ENCODE measurements around the gene GRWD1.

GRWD1 gene

GRCh38 chr19:48477698-48478338 is 32.0 kb downstream of the GRWD1 start:
- TF ChIP-seq POLR2A (IDR thresholded peaks at IDR 0.05; ENCODE audit: extremely low read depth, insufficient read length) (no peak), MAX (IDR thresholded peaks at IDR 0.05; ENCODE audit: low read depth, low read length) (no peak), CTCF (IDR thresholded peaks at IDR 0.05; ENCODE audit: low read depth, low read length) (no peak), MYC (IDR thresholded peaks at IDR 0.05; ENCODE audit: low read depth, low read length) (no peak)
- H3K4me3 ChIP-seq (ENCODE audit: low read depth, low read length) = no peak overlapping the region
- no peak for DNase-seq (ENCODE audit: low read depth)

- no peak overlapping the region for H3K4me3 ChIP-seq (ENCODE audit: low read depth, low read length)
- TF ChIP-seq POLR2A (IDR thresholded peaks at IDR 0.05; ENCODE audit: extremely low read depth, insufficient read length) = no peak
- no peak for TF ChIP-seq MAX (IDR thresholded peaks at IDR 0.05; ENCODE audit: low read depth, low read length)
- TF ChIP-seq MYC (IDR thresholded peaks at IDR 0.05; ENCODE audit: low read depth, low read length) = no peak
- no peak for DNase-seq (ENCODE audit: low read depth)
Measured at GRCh38 chr19:48478339-48479256, 32.8 kb downstream of the GRWD1 start.

GRCh38 chr19:48479686-48480085 is 33.9 kb downstream of the GRWD1 start:
- H3K4me3 ChIP-seq (ENCODE audit: low read depth, low read length) = no peak overlapping the region
- DNase-seq (ENCODE audit: low read depth) = no peak

GRCh38 chr19:48480183-48480557 is 34.4 kb downstream of the GRWD1 start:
- no peak overlapping the region for H3K4me3 ChIP-seq (ENCODE audit: low read depth, low read length)
- no peak for DNase-seq (ENCODE audit: low read depth)
- no peak for TF ChIP-seq MAX (IDR thresholded peaks at IDR 0.05; ENCODE audit: low read depth, low read length)
- TF ChIP-seq POLR2A (IDR thresholded peaks at IDR 0.05; ENCODE audit: extremely low read depth, insufficient read length) = no peak
- TF ChIP-seq CTCF (IDR thresholded peaks at IDR 0.05; ENCODE audit: low read depth, low read length) = no peak
- no peak for TF ChIP-seq MYC (IDR thresholded peaks at IDR 0.05; ENCODE audit: low read depth, low read length)

More at GRCh38 chr19:48479686-48480085, 33.9 kb downstream of the GRWD1 start:
- TF ChIP-seq MYC (IDR thresholded peaks at IDR 0.05; ENCODE audit: low read depth, low read length) (no peak), MAX (IDR thresholded peaks at IDR 0.05; ENCODE audit: low read depth, low read length) (no peak), POLR2A (IDR thresholded peaks at IDR 0.05; ENCODE audit: extremely low read depth, insufficient read length) (no peak), CTCF (IDR thresholded peaks at IDR 0.05; ENCODE audit: low read depth, low read length) (no peak)

GRCh38 chr19:48480558-48481500 is 35.0 kb downstream of the GRWD1 start:
- DNase-seq (ENCODE audit: low read depth) = peak; percentile 77
- no peak overlapping the region for H3K4me3 ChIP-seq (ENCODE audit: low read depth, low read length)

GRCh38 chr19:48481846-48482639 is 36.3 kb downstream of the GRWD1 start:
- no peak overlapping the region for H3K4me3 ChIP-seq (ENCODE audit: low read depth, low read length)
- peak; percentile 11; the same call in 1 of the 2 replicates for TF ChIP-seq MYC (IDR thresholded peaks at IDR 0.05; ENCODE audit: low read depth, low read length)
- TF ChIP-seq MAX (IDR thresholded peaks at IDR 0.05; ENCODE audit: low read depth, low read length) = no peak
- no peak for DNase-seq (ENCODE audit: low read depth)

More at GRCh38 chr19:48480558-48481500, 35.0 kb downstream of the GRWD1 start:
- TF ChIP-seq POLR2A (IDR thresholded peaks at IDR 0.05; ENCODE audit: extremely low read depth, insufficient read length) = peak; percentile 29
- TF ChIP-seq MYC (IDR thresholded peaks at IDR 0.05; ENCODE audit: low read depth, low read length) = no peak

Data from NB4 (cell line).